ENCODE data around the gene MAD1L1.

The MAD1L1 gene

DNA sequence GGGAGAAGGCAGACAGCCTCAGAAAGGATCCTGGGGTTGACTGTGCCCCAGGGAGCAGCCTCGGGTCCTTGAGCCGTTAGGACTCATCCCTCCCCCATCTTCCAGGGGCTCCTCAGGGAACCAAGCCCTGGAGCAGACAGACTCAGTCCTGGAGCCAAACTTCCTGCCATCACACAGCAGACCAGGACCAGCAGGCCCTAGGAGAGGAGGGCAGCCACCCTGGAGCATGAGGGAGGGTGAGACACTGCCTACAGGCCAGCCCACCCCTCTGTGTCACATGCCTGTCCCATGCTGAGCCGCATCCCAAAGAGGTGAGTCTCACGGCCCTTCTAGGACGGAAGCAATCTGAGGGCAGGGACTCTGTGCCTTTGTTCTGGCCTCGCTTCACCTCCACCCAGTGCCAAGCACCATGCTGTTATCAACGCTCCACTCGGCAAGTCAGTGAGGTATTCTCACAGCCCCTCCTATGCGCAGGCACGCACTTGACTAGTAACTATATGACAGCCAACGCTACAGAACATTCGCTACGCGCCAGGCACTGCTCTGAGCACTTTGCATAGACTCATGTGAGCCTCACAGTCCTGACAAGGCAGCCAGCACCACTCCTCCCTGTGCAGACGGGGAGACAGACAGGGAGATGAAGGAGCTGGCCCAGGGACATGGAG lies 19.1 kb downstream of the MAD1L1 start:
- H3K4me3 ChIP-seq (replicated peaks; ENCODE audit: low read depth, low read length), result no peak overlapping the region
- no peak for DNase-seq (ENCODE audit: low read depth)
- no peak for TF ChIP-seq CTCF (IDR thresholded peaks at IDR 0.05; ENCODE audit: low read length, missing control alignments)

DNA sequence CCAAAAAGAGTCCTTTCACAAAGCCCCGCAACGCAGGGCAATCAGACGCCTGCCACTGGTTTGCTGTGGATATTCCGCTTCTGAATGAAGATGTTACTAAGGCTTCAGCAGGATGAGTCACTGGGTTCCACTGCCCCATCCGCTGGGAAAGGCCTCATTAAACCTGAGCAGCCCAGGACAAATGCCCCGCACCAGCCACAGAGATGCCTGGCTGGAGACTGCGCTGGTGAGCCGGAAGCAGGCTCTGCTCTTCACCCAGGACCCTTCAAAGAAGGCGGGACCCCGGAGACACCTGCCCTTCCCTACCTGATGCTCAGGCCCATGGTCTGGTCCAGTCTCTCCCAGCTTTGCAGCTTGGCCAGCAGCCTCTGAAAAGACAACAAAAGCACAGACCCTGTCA lies 19.8 kb downstream of the MAD1L1 start:
- TF ChIP-seq CTCF (IDR thresholded peaks at IDR 0.05; ENCODE audit: low read length, missing control alignments), result no peak
- no peak overlapping the region for H3K4me3 ChIP-seq (replicated peaks; ENCODE audit: low read depth, low read length)
- no peak for DNase-seq (ENCODE audit: low read depth)

GRCh38 chr7:2211926-2212325 lies 20.8 kb downstream of the MAD1L1 start:
- no peak overlapping the region for H3K4me3 ChIP-seq (replicated peaks; ENCODE audit: low read depth, low read length)
- DNase-seq (ENCODE audit: low read depth), result no peak
- no peak for TF ChIP-seq CTCF (IDR thresholded peaks at IDR 0.05; ENCODE audit: low read length, missing control alignments)

DNA sequence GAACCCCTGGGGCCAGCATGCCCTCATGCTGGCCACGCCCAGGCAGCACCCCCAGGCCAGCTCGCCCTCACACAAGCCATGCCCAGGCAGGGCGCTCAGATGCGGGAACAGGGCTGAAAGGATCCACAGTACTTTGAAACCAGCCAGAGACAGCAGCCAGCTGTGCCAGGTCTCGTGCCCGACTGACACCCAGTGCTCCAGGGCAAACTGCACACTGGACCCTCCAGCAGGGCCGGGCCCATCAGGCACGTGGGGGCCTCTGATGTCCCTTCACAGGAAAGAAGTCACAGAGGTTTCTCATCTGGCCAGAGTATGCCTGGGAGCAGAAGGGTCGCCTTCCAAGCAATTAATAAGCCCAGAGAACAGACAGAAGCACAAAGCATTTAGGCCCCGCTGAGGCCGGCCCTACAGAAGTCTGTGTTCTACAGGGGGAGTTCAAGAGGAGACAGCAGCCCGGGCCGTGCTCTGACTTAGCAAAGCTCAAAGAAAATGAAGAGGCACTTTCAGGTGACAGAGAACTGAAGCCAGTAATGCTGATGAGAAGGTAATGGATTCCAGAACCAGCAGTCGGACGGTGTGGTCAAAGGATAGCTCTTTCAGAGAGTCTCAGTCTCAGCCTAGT lies 21.4 kb downstream of the MAD1L1 start:
- no peak overlapping the region for H3K4me3 ChIP-seq (replicated peaks; ENCODE audit: low read depth, low read length)
- no peak for TF ChIP-seq CTCF (IDR thresholded peaks at IDR 0.05; ENCODE audit: low read length, missing control alignments)
- no peak for DNase-seq (ENCODE audit: low read depth)

DNA sequence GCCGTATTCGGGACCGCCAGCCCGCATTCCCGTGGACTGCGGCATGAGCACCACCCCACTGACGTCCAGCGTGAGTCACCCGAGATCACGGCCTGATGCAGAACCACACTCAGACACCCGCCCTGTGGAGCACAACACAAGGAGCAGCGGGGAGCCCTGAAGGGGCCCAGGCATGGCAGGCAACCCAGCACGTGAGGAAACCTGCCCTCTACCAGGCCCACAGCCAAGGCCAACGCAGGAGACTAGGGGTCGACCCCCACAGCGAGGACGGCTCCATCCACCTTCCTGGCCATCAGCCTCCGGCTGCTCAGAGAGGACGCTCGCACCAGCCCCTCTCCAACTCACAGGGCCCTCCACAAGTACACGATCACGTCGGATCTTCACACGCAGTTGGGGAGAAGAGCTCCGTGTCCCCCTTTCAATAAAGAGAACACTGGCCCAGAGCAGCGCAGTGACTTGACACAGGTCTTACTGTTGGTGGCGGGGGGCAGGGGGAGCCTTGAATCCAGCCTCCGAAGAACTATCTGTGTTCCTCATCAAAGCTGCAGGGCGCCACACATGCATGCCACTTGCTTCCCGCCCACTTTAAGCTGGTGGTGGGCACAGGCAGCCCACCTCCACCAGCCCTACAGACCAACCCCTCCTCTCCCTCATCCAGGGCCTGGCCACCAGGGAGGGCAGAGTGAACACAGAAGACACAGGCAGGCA lies 22.0 kb downstream of the MAD1L1 start:
- no peak for DNase-seq (ENCODE audit: low read depth)
- TF ChIP-seq CTCF (IDR thresholded peaks at IDR 0.05; ENCODE audit: low read length, missing control alignments), result no peak
- H3K4me3 ChIP-seq (replicated peaks; ENCODE audit: low read depth, low read length), result no peak overlapping the region

GRCh38 chr7:2209961-2210323 lies 22.8 kb downstream of the MAD1L1 start:
- no peak overlapping the region for H3K4me3 ChIP-seq (replicated peaks; ENCODE audit: low read depth, low read length)
- no peak for DNase-seq (ENCODE audit: low read depth)
- no peak for TF ChIP-seq CTCF (IDR thresholded peaks at IDR 0.05; ENCODE audit: low read length, missing control alignments)
